GM18511 (cell line): Measurements from ENCODE around the gene CCDC92B.

Experiments
- ATAC-seq: cut with Tn5 transposase; IDR thresholded peaks from one replicate; pipeline ENCODE4 v1.9.1; 2021; ENCODE audit warnings: mild to moderate bottlenecking, moderate library complexity; ENCODE audit not compliant: unreplicated experiment

CCDC92B gene

DNA sequence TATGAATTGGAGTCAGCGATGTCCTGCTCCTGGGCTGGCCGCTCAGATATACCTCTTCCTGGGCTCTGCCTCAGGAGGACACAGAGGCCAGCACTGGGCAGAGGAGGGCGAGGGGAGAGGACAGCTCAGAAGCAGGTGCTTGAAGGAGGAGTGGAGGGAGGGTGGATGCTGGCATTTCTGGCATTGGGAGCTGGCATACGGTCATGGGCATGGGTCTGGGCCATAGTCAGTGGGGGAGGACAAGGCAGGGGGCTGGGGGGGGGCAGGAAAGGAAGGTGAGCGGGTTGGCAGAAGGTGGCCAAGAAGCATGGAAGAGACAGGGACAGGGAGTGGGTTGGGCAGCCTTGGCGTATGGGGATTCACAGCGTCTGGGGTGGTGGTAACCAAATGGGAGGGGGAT lies 30.1 kb upstream of the CCDC92B start:
- no peak for ATAC-seq

- no peak for ATAC-seq
Measured at GRCh38 chr17:2778489-2778888, 29.0 kb upstream of the CCDC92B start.

DNA sequence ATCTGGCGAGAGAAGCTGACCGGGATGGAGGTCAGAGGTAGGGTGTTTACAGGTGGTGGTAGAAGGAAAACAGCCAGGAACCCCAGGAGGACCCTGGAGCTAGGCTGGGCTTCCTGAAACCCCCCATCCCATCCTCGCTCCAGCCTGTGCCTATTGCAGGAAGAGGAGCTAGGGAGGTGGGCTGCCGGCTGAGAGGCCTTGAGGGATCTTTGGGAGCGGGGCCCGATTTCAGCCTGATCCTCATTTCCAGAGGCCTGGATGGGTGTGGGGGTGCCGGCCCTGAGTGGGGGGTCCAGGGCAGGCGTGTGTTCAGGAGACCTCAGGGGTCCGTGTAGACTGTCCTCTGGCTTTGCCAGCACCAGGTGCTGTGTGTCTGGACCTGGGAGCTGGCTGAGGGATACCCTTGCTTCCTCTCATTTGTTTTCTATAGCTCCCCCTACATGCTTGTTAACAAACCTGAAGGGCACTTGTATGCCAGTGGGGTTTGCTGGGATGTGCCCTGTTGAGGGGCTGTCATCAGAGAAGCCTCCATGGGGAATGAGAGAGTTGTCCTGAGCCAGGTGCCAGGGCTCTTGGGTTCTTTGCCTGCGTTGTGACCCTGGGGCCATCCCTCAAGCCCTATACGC lies 27.9 kb upstream of the CCDC92B start:
- ATAC-seq = no peak

DNA sequence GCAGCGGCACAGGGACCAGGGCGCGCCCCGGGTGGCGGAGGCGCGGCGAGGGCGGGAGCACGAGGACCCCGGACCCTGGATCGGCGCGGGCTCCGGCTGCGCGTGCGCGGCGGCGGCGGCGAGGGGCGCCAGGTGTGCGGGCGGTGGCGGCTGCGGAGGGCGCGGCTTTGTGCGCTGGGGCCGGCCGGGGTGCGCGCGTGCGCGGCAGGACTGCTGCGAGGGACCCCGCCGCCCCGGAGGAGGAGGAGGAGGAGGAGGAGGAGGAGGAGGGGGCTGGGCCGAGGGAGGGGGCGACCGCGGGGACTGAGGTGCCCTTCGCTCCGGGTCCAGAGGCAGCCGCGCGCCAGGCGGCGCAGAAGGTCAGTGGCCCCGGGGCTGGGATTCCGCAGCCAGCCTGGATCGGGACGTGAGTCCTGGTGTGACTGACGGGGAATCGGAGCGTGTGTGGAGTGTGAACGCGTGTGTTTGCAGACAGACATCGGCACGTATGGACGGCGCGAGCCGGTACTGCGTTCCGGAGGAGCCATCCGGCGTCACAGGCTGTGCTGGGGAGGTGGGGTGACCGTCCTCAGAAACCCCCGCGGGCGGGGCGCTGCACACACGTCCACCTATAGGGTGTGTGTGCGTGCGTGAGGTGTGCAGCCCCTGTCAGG lies 27.3 kb upstream of the CCDC92B start:
- ATAC-seq = no peak

DNA sequence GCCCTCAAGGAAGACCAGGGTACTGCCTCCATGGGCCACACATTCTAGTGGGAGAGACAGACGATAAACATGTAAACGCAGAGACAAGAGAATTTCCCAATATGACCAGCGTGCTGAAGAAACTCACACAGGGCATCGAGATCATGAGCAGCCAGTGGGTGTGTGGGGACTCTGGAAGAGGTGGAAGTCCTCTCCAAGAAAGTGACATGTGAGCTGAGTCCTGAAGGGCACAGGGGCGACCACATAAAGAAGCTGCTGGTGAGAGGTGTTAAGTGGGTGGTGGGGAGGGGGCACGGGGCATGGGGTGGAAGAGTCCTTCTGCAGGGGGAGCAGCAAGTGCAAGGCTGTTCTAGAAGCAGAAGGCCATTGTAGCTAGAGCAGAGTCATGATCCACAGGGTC lies 25.8 kb upstream of the CCDC92B start:
- no peak for ATAC-seq

DNA sequence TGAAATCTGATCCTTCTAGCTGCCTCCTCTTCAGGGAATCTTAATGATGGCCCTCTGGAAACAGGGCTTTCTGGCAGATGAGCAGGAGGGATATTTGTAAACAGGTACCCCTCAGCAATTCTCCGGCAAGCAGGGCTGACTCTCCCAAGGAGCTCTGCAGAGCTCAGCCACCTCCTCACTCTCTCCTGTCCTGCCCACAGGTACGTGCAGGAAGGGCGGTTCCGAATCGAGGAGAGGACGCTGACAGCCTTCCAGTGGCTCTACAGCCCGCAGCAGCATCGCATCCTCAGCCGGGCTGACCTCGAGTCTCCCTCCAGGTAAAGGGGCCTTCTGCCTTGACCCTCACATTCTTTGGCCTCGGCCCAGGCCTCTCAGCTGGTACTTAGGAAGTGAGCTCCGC lies 20.7 kb upstream of the CCDC92B start:
- ATAC-seq = no peak

GRCh38 chr17:2758870-2759269 lies 9.4 kb upstream of the CCDC92B start:
- ATAC-seq = no peak

GRCh38 chr17:2755891-2756724 lies 6.7 kb upstream of the CCDC92B start:
- ATAC-seq = no peak

DNA sequence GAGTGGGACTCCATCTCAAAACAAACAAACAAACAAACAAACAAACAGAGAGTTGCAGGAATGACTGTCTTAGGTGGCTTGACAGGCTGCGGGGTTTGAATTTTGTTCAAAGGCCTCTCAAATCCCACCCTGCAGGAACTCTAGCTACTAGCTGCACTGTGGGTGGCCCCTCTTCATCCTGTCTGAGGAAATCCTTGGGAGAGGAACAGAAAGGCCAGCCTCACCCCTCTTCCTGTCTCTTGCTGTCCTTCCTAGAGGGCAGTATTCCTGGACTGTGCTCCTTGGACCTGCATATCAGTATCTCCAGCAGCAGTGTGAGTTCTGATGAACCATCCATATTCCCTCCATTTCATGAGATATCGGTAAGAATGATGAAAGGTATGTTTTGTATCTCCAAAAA lies 2.0 kb upstream of the CCDC92B start:
- ATAC-seq = no peak

DNA sequence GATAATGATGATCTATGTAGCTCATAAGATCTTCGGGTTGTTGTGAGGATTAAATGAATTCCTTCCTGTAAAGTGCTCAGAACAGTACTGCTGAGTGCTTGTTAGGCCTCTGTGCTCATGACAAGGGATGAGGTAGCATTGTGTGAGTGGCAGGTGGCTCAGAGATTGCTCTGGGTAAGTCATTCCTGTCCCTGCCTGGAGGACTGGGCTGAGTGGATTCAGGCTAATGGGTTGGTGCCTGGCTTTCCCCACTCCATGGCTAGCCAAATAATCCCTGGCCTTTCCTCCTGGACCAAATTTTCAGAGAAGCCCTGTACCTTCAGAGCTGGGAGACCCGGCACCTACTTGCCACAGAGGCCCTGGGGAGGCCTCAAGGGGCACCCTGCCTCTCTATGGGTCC lies 1.3 kb upstream of the CCDC92B start:
- ATAC-seq = no peak

DNA sequence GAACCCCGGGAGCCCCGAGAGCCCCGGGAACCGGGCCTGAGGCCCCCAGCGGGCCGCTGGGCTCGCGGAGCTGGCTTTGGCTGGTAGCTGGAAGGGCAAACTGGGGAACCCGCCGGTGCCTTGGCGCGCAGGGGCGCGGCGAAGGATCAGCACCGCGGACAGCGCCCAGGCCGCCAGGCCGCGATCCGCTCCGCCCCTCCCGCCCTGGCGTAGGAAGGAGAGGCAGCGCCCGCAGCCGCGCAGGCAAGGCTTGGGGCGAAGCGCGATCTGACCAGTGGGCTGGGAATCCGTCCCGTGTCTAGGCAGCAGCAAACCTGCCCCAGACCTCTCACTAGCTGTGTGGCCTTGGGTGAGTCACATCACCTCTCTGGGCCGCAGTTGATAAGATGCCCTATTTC lies 331 bp upstream of the CCDC92B start:
- ATAC-seq = no peak

- no peak for ATAC-seq
Measured at GRCh38 chr17:2745317-2746037, 4.0 kb downstream of the CCDC92B start.

- no peak for ATAC-seq
Measured at GRCh38 chr17:2737693-2738092, 11.8 kb downstream of the CCDC92B start.

DNA sequence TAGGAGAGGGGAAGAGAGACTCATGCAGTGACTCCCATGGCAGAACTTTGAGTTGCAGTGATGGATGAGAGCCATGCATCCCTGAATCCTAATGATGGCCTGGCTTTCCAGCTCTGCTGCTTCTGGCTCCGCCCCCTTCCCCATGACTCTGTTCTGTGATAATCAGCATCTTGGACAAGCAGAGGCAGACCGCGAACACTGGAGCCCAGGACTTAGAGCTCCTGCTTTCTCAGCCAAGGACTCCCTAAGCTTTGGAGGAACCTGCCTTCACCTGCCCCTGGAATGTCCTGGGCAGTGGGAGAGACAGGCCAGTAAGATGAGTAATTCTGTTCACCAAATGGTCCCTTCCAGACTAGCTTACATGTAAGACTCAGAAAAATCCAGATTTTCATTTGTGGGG lies 12.5 kb downstream of the CCDC92B start:
- no peak for ATAC-seq

DNA sequence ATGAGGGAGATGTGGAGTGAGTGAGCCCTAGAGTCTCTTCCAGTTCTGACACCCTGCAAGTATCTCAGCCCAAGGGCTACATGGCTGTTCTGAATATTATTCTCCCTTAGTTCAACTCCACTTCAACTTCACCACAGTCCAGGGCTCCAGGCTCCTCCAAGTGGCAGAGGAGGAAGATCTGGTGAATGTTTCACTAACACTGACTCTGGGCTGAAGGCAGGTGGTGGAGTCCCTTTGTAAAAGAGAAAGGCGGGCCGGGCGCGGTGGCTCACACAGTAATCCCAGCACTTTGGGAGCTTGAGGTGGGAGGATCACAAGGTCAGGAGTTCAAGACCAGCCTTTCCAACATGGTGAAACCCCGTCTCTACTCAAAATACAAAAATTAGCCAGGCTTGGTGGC lies 13.6 kb downstream of the CCDC92B start:
- no peak for ATAC-seq

DNA sequence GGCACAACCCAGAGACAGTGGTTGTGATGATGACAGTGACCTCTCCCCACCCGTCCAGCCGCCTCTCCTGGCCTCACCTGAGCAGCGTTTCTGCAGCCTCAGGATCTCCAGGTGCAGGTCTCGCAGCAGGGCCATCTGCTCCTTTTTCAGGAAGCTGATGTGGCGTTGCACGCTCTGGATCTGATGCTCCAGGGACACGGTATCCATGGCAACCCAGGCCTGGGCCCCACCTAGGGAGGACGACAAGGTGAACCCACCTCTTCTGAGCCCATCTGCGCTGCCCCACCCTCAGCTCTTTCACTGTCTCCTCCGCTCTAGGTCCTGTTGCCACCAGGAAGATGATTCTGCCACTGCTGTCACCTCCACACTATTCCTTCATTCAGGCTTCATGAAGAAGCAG lies 14.5 kb downstream of the CCDC92B start:
- no peak for ATAC-seq

DNA sequence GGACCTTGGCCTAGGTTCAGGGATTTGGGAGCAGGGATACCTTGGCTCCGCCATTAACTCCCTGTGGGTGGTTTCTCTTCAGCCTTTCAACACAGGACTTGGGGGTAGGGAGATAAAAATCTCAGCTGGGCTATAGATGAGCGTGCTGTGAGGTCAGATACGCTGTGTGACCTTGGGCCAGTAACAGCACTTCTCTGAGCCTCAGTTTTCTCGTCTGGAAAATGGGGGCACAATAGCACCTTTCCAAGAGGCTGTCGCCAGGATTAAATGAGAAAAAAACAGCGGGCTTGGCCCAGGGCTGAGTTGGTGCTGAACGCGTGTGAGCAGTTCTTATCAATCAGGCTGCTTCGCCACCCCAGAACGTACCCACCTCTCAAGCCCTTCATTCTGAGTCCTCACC lies 17.6 kb downstream of the CCDC92B start:
- ATAC-seq = no peak

GRCh38 chr17:2730764-2731353 lies 18.6 kb downstream of the CCDC92B start:
- ATAC-seq = no peak

- ATAC-seq = no peak
Measured at GRCh38 chr17:2724784-2725164, 24.7 kb downstream of the CCDC92B start.

GRCh38 chr17:2723997-2724783 lies 25.3 kb downstream of the CCDC92B start:
- no peak for ATAC-seq
